MCF 10A (cell line): ENCODE results near the gene ILF2. TPM values are rescaled to one million over a fixed set of nuclear protein-coding genes. Genes with fewer than 3 reads are reported as not detected.
A peak's percentile ranks its signal among the peaks of the same experiment; 100 is the strongest.
"Not testable (repeated sequence)": the region's sequence is repeated elsewhere in the genome, so short reads cannot be mapped to it uniquely, and the experiment has no call there.

ENCODE experiments used
- BruUV-seq: library from RNA; stranded (reverse); fragments of 400-500 nt; replicated peaks from 2 replicates; lab custom pipeline; 2021; lab: Mats Ljungman, UMichigan
- CTCF ChIA-PET: fragments of 300-600 bp; sonication (Branson Sonifier 250); formaldehyde crosslinking; extraction: SDS; loops from one replicate; lab custom pipeline; 2021; ENCODE audit warnings: antibody characterized with exemption, inconsistent platforms; lab: Yijun Ruan, JAX
- POLR2A ChIA-PET: fragments of 300-600, 350-650 bp; sonication (Branson Sonifier 250); formaldehyde crosslinking; extraction: SDS; loops from one replicate; lab custom pipeline; 2020; ENCODE audit warnings: antibody characterized with exemption, inconsistent platforms; lab: Yijun Ruan, JAX
- DNase-seq: peaks from one replicate; pipeline ENCODE4 v3.0.0-alpha.2; 2018; ENCODE audit not compliant: unreplicated experiment
- H3K27ac Mint-ChIP-seq: one replicate; pipeline ENCODE4 v1.8.0; 2022; ENCODE audit warnings: mild to moderate bottlenecking, low read depth, mixed read lengths; ENCODE audit not compliant: unreplicated experiment
- H3K27me3 Mint-ChIP-seq: one replicate; pipeline ENCODE4 v1.8.0; 2022; ENCODE audit warnings: mixed read lengths; ENCODE audit not compliant: insufficient read depth, unreplicated experiment
- H3K36me3 Mint-ChIP-seq: one replicate; pipeline ENCODE4 v1.8.0; 2022; ENCODE audit warnings: mild to moderate bottlenecking, moderate library complexity, mixed read lengths; ENCODE audit not compliant: insufficient read depth, unreplicated experiment
- H3K4me1 Mint-ChIP-seq: one replicate; pipeline ENCODE4 v1.8.0; 2022; ENCODE audit warnings: mixed read lengths; ENCODE audit not compliant: insufficient read depth, unreplicated experiment
- H3K4me3 Mint-ChIP-seq: one replicate; pipeline ENCODE4 v1.8.0; 2022; ENCODE audit warnings: mild to moderate bottlenecking, moderate library complexity, mixed read lengths; ENCODE audit not compliant: unreplicated experiment
- H3K9me3 Mint-ChIP-seq: one replicate; pipeline ENCODE4 v1.8.0; 2022; ENCODE audit warnings: mixed read lengths; ENCODE audit not compliant: unreplicated experiment
- intact Hi-C: fragments of 100-400 bp; cut with micrococcal nuclease; formaldehyde crosslinking; loops from 2 replicates; pipeline ENCODE4 v1.14.1; 2022
- total RNA-seq: library from RNA; stranded (reverse); gene quantifications from 2 replicates; pipeline ENCODE4 v1.2.3, GENCODE V29; 2022
- TF ChIP-seq, protein P1 (sequence below): fragments of 200-600 bp; IDR thresholded peaks from one replicate; pipeline ENCODE4 v1.8.0; 2022; ENCODE audit warnings: antibody characterized with exemption, mild to moderate bottlenecking; ENCODE audit not compliant: unreplicated experiment

Gene ILF2
- total RNA-seq, 1 experiment from 2014 or later = 348 TPM

DNA sequence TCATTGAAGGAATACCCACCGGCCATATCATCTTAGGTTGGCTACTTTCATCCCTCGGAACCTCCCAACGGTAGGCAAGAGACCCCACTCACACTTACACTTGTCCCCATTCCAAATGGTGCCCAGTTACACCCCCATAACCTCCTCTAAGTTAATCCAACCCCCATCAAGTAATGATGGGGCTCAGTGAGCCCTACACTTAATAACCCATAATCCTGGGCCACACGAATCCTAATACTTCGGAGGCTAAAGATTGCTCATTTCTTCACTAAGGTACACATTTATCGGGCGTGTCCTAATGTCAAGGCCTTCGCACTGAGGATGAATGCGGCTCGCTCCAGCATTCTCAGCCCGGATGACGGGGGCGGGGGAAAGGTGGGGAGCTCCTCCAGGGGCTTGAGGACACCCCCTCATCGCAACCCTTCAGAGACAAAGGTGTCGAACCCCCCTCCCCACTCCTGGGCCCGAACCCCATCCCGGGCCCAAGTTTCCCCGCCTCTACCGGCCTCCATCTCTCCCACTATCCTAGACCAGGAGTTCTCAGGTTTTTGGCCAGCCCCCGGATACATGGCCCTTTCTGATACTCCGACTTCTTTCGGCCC is 435 bp downstream of the ILF2 start:
- H3K27ac Mint-ChIP-seq = no peak overlapping the region
- POLR2A ChIA-PET = interaction anchor here (0.5 to 8.0 kb wide), 19 partner anchors 10 to 1634 kb away, joined by 3 to 80 read pairs (median 5); partner anchors contain the start of genes CHTOP, RAB13, S100A11 and S100A14
- intact Hi-C loops = loop anchor here (2.0 to 5.0 kb wide), 3 partner anchors 44 to 138 kb away; partner anchors contain the start of genes INTS3 and S100A13

DNA sequence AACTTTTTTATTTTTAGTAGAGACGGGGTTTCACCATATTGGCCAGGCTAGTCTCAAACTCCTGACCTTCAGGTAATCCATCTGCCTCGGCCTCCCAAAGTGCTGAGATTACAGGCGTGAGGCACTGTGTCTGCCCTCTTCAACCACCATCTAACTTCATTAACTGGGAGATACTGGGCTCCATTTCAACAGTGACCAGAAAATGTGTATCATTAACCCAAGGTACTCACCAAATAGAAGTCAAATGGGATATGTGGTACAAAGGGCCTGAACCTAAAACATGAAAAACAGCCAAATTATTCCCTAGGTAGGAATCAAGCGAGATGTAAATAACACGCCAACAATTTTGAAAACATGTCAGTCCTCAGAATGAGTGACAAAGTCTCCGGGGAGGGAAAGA is 1.2 kb downstream of the ILF2 start:
- BruUV-seq = no TSS peak

More for the DNA sequence above, 435 bp downstream of the ILF2 start:
- no peaks in the 10 kb centered on the region for H3K36me3 Mint-ChIP-seq
- CTCF ChIA-PET = interaction anchor here (0.6 to 14.1 kb wide), 4 partner anchors 11 to 994 kb away, joined by 3 to 273 read pairs (median 5); no protein-coding TSS in a partner anchor
- peaks cover 5% of the 10 kb centered on the region for H3K4me1 Mint-ChIP-seq
- BruUV-seq = TSS peak; percentile 82
- TF ChIP-seq, protein P1, sequence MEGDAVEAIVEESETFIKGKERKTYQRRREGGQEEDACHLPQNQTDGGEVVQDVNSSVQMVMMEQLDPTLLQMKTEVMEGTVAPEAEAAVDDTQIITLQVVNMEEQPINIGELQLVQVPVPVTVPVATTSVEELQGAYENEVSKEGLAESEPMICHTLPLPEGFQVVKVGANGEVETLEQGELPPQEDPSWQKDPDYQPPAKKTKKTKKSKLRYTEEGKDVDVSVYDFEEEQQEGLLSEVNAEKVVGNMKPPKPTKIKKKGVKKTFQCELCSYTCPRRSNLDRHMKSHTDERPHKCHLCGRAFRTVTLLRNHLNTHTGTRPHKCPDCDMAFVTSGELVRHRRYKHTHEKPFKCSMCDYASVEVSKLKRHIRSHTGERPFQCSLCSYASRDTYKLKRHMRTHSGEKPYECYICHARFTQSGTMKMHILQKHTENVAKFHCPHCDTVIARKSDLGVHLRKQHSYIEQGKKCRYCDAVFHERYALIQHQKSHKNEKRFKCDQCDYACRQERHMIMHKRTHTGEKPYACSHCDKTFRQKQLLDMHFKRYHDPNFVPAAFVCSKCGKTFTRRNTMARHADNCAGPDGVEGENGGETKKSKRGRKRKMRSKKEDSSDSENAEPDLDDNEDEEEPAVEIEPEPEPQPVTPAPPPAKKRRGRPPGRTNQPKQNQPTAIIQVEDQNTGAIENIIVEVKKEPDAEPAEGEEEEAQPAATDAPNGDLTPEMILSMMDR = no peak
- H3K9me3 Mint-ChIP-seq = no peaks in the 10 kb centered on the region
- no peak for DNase-seq
- H3K4me3 Mint-ChIP-seq = no peak overlapping the region
- no peaks in the 10 kb centered on the region for H3K27me3 Mint-ChIP-seq

DNA sequence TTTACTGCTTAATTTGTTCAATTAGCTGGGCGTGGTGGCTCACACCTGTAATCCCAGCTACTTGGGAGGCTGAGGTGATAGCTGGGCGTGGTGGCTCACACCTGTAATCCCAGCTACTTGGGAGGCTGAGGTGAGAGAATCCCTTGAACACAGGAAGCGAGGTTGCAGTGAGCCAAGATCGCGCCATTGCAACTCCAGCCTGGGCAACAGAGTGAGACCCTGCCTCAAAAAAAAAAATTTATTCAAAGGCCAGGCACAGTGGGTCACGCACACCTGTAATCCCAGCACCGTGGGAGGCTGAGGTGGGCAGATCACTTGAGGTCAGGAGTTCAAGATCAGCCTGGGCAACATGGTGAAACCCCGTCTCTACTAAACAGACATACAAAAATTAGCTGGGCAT is 2.1 kb downstream of the ILF2 start:
- H3K27me3 Mint-ChIP-seq, H3K36me3 Mint-ChIP-seq, H3K4me1 Mint-ChIP-seq, DNase-seq, H3K9me3 Mint-ChIP-seq, BruUV-seq, H3K27ac Mint-ChIP-seq, intact Hi-C loops: not testable (repeated sequence)
- ChIA-PET POLR2A (interaction anchor here (0.6 to 8.0 kb wide), 9 partner anchors 8 to 353 kb away, joined by 3 to 80 read pairs (median 11); partner anchors contain the start of genes CHTOP, S100A14, S100A16 and SLC27A3), CTCF (interaction anchor here (0.5 to 14.1 kb wide), 5 partner anchors 9 to 265 kb away, joined by 3 to 273 read pairs (median 13); partner anchors contain the start of gene NPR1)
- H3K4me3 Mint-ChIP-seq = peak overlapping the region; percentile 54

More for the DNA sequence above, 1.2 kb downstream of the ILF2 start:
- H3K27ac Mint-ChIP-seq = no peak overlapping the region
- no peak overlapping the region for H3K4me3 Mint-ChIP-seq
- POLR2A ChIA-PET = interaction anchor here (1.0 to 8.0 kb wide), 11 partner anchors 9 to 317 kb away, joined by 3 to 80 read pairs (median 15); partner anchors contain the start of genes CHTOP, RAB13, S100A14 and S100A16
- CTCF ChIA-PET = interaction anchor here (0.5 to 14.1 kb wide), 6 partner anchors 8 to 160 kb away, joined by 3 to 273 read pairs (median 10); partner anchors contain the start of gene NPR1
- intact Hi-C loops = loop anchor here (2.0 to 5.0 kb wide), 3 partner anchors 43 to 137 kb away; partner anchors contain the start of genes INTS3 and S100A13
- TF ChIP-seq, protein P1 = no peak
- peaks cover 5% of the 10 kb centered on the region for H3K4me1 Mint-ChIP-seq
- no peak for DNase-seq
- no peaks in the 10 kb centered on the region for H3K36me3 Mint-ChIP-seq
- no peaks in the 10 kb centered on the region for H3K27me3 Mint-ChIP-seq
- H3K9me3 Mint-ChIP-seq = no peaks in the 10 kb centered on the region

DNA sequence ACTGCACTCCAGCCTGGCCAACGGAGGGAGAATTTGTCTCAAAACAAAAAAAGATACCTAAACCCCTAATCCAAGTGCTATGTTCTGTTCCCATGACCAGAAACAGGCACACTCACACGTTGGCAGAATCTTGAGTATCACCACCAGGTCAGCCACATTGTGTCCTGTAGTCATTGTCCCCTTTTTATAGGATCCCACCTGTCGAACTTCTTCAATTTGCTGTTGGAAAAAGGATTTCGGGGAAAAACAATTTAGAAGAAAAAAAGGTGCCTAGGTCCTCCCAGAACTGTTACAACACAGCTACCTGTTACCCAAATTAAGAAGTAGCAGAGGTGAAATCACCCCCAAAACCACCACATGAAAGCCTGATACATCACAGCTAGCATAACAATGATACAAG is 3.4 kb downstream of the ILF2 start:
- TF ChIP-seq, protein P1 = no peak
- no peak for DNase-seq
- H3K4me3 Mint-ChIP-seq = no peak overlapping the region
- CTCF ChIA-PET = interaction anchor here (0.6 to 3.5 kb wide), 7 partner anchors 9 to 94 kb away, joined by 3 to 15 read pairs (median 4); partner anchors contain the start of genes NPR1 and S100A13
- H3K27me3 Mint-ChIP-seq = no peaks in the 10 kb centered on the region
- no peaks in the 10 kb centered on the region for H3K9me3 Mint-ChIP-seq
- no peak overlapping the region for H3K27ac Mint-ChIP-seq
- H3K36me3 Mint-ChIP-seq = no peaks in the 10 kb centered on the region
- BruUV-seq = no TSS peak
- peaks cover 5% of the 10 kb centered on the region for H3K4me1 Mint-ChIP-seq
- intact Hi-C loops = no loop called here
- POLR2A ChIA-PET = interaction anchor here (0.7 to 8.0 kb wide), 8 partner anchors 7 to 308 kb away, joined by 3 to 80 read pairs (median 3); partner anchors contain the start of genes CHTOP, S100A14, S100A16 and SLC39A1
